Loucy (cell line): ENCODE measurements around the gene FHL1.

Experiments used
- CTCF ChIP-seq: fragments of 200-600 bp; sonication (generic); conservative IDR thresholded peaks from 2 replicates; pipeline ENCODE4 v1.5.1; 2014; ENCODE audit warnings: mild to moderate bottlenecking, antibody characterized with exemption, low read length
- EZH2phosphoT487 ChIP-seq: fragments of 200-600 bp; IDR thresholded peaks from 2 replicates; pipeline ENCODE4 v1.6.1; 2018; ENCODE audit warnings: antibody characterized with exemption, mild to moderate bottlenecking, moderate library complexity, borderline replicate concordance

- no peak for TF ChIP-seq CTCF
- no peak for TF ChIP-seq EZH2phosphoT487
Measured at GRCh38 chrX:136193771-136194170, 46.4 kb downstream of the FHL1 start.
